Stomach (tissue), 4 donors: ENCODE results near the gene DYNLL1.

Experiments
- POLR2A ChIP-seq, 4 donors: fragments of 450-650 bp; IDR thresholded peaks; one replicate each; pipeline ENCODE4 v1.6.1; 2016; ENCODE audit warnings: antibody characterized with exemption in 4 of 4, control low read depth in 2 of 4, mild to moderate bottlenecking in 1 of 4, moderate library complexity in 1 of 4
- POLR2AphosphoS5 ChIP-seq, 3 donors: sonication (generic); formaldehyde crosslinking; IDR thresholded peaks; one replicate each; pipeline ENCODE4 v1.6.1; 2016; ENCODE audit warnings: antibody characterized with exemption in 3 of 3
- TF ChIP-seq, protein P1 (sequence below), 7 experiments: fragments of 450-650 bp in 4 of 7; fragments of 200-600 bp in 3 of 7; sonication (generic) in 3 of 7; IDR thresholded peaks; one replicate each; pipeline ENCODE4 v1.5.1; 2016 to 2019; ENCODE audit warnings: antibody characterized with exemption in 7 of 7, control low read depth in 2 of 7, mild to moderate bottlenecking in 1 of 7

GRCh38 chr12:120447992-120448391 lies 47.9 kb upstream of the DYNLL1 start:
- TF ChIP-seq POLR2A (IDR thresholded peaks at IDR 0.05) (no peak), POLR2AphosphoS5 (IDR thresholded peaks at IDR 0.05) (no peak)
- TF ChIP-seq, protein P1, sequence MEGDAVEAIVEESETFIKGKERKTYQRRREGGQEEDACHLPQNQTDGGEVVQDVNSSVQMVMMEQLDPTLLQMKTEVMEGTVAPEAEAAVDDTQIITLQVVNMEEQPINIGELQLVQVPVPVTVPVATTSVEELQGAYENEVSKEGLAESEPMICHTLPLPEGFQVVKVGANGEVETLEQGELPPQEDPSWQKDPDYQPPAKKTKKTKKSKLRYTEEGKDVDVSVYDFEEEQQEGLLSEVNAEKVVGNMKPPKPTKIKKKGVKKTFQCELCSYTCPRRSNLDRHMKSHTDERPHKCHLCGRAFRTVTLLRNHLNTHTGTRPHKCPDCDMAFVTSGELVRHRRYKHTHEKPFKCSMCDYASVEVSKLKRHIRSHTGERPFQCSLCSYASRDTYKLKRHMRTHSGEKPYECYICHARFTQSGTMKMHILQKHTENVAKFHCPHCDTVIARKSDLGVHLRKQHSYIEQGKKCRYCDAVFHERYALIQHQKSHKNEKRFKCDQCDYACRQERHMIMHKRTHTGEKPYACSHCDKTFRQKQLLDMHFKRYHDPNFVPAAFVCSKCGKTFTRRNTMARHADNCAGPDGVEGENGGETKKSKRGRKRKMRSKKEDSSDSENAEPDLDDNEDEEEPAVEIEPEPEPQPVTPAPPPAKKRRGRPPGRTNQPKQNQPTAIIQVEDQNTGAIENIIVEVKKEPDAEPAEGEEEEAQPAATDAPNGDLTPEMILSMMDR (IDR thresholded peaks at IDR 0.05) = no peak
